PFSK-1 (cell line): Measurements from ENCODE around the gene RUNX1.

Experiments used
- SIN3A ChIP-seq: IDR thresholded peaks from 2 replicates; pipeline ENCODE4 v1.6.1; 2012; ENCODE audit warnings: mild to moderate bottlenecking, low read length, moderate library complexity, borderline replicate concordance; ENCODE audit not compliant: insufficient read depth
- TAF1 ChIP-seq: IDR thresholded peaks from 2 replicates; pipeline ENCODE4 v1.6.1; 2012; ENCODE audit warnings: low read length, control low read depth, borderline replicate concordance; ENCODE audit not compliant: insufficient read depth

GRCh38 chr21:34797201-34797525, 251.9 kb downstream of the RUNX1 start:
- TF ChIP-seq TAF1 = no peak
- no peak for TF ChIP-seq SIN3A
